GM19328 (cell line): ENCODE measurements around the gene ARID1A.

ENCODE experiments used
- ATAC-seq: cut with Tn5 transposase; IDR thresholded peaks from one replicate; pipeline ENCODE4 v1.9.1; 2021; ENCODE audit warnings: mild to moderate bottlenecking, moderate library complexity; ENCODE audit not compliant: unreplicated experiment

ARID1A gene

GRCh38 chr1:26758358-26758757 is 62.5 kb downstream of the ARID1A start:
- ATAC-seq, result no peak

DNA sequence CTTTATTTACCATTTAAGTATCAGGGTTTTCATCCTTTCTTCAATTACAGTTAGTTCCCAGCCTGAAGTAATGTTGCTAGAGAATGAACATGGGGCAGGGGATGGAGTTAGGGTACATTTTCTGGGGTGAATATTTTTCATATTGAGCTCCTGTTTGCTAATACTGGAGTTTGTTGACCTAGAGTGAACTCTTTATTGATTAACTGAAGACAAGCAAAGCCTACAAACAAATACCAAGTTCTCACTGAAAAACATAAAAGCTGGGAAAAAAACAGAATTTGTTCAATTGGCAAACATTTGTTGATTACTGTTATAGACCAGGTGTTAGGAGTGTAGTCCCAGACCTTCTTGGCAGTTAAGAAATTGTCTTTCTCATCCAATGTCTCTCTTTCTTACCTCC is 63.7 kb downstream of the ARID1A start:
- no peak for ATAC-seq

- ATAC-seq, result no peak
These were observed 65.4 kb downstream of the ARID1A start for GRCh38 chr1:26761217-26761616.

GRCh38 chr1:26767714-26768113 is 71.9 kb downstream of the ARID1A start:
- no peak for ATAC-seq

DNA sequence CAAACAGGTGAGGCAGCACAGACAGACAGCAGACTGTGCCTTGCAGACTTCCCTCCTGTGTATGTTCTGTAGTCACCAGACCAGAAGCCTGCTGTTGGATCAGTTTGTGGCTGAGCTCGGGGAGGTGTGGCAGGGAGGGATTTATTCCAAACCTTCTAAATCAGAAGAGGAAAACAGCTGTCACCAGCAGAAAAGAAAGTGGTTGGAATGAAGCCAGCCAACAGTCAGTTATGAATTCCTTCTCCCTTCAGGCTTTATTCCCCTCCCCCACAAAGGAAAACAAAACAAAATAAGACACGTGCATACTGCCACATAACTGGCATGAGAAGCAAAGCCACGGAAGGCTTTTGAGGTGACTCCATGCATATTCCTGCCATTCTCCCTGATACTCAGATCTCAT is 72.9 kb downstream of the ARID1A start:
- ATAC-seq, result no peak

GRCh38 chr1:26771285-26771642 is 75.4 kb downstream of the ARID1A start:
- ATAC-seq, result no peak

GRCh38 chr1:26771643-26772321 is 76.0 kb downstream of the ARID1A start:
- no peak for ATAC-seq

- no peak for ATAC-seq
These were observed 76.9 kb downstream of the ARID1A start for GRCh38 chr1:26772687-26773086.

- ATAC-seq, result no peak
These were observed 78.6 kb downstream of the ARID1A start for GRCh38 chr1:26774462-26774861.

GRCh38 chr1:26775666-26776065 is 79.9 kb downstream of the ARID1A start:
- no peak for ATAC-seq

- no peak for ATAC-seq
These were observed 83.4 kb downstream of the ARID1A start for GRCh38 chr1:26779098-26779668.

DNA sequence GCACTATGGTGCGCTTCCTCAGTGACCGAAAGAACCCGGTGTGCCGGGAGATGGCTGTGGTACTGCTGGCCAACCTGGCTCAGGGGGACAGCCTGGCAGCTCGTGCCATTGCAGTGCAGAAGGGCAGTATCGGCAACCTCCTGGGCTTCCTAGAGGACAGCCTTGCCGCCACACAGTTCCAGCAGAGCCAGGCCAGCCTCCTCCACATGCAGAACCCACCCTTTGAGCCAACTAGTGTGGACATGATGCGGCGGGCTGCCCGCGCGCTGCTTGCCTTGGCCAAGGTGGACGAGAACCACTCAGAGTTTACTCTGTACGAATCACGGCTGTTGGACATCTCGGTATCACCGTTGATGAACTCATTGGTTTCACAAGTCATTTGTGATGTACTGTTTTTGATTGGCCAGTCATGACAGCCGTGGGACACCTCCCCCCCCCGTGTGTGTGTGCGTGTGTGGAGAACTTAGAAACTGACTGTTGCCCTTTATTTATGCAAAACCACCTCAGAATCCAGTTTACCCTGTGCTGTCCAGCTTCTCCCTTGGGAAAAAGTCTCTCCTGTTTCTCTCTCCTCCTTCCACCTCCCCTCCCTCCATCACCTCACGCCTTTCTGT is 84.6 kb downstream of the ARID1A start:
- ATAC-seq, result no peak

DNA sequence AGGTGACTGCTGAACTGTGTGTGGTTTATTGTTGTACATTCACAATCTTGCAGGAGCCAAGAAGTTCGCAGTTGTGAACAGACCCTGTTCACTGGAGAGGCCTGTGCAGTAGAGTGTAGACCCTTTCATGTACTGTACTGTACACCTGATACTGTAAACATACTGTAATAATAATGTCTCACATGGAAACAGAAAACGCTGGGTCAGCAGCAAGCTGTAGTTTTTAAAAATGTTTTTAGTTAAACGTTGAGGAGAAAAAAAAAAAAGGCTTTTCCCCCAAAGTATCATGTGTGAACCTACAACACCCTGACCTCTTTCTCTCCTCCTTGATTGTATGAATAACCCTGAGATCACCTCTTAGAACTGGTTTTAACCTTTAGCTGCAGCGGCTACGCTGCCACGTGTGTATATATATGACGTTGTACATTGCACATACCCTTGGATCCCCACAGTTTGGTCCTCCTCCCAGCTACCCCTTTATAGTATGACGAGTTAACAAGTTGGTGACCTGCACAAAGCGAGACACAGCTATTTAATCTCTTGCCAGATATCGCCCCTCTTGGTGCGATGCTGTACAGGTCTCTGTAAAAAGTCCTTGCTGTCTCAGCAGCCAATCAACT is 85.5 kb downstream of the ARID1A start:
- no peak for ATAC-seq

- ATAC-seq, result no peak
These were observed 86.9 kb downstream of the ARID1A start for GRCh38 chr1:26782521-26783212.

DNA sequence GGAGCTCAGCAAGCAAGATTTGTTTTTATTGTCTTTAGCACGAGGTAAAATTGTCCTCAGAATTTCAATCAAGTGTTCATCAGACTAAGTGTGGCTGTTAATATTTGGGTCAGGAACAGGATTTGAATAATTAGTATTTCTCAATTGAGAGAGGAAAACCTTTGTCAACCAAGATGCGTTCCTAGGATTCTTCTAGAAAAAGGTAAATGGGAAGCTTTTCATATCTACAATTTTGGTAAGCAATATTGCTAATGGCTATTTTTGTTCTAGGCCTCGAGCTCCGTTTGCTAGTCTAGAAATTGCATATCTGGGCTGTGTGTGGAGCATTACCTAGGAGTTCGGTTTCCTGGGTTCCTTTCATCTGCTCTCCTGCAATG is 87.8 kb downstream of the ARID1A start:
- ATAC-seq, result no peak

DNA sequence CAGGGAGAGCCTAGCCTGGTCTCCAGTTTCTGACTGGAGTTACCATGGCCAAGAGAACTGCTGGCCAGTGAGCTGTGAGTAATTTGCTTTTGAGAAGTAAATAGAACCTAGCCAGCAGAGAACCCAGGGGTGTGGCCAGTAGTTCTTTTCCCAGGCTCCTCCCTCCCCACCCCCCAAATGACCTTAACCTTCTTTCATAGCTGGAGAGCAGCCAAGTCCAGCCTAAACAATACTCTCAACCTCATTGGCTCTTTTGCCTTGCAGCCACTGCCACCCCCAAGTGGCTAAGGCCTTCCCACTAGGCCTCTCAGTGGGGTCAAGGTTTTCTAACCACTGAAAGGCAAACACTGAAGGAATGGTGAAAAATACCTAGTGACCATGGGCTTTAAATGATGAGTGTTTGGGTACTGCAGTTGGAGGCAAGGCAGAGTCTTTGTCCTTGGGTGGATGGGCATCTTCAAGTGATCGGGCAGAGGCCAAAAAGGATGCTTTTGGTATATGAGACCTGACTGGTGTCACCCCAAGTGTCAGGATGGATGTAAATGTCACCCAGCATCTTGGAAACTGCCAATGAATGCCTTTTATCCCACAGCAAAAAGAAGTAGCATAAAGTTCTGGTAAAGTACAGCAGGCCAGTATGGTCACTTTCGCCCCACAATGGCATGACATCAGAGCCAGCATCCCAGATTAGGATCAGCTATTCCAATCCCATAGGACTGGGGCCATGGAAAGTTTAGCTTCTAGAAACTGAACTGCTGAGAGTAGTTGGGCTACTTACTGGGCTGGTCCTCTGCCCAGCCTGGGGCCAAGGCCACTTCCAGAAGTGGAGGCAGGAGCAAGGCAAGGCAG is 88.4 kb downstream of the ARID1A start:
- no peak for ATAC-seq

DNA sequence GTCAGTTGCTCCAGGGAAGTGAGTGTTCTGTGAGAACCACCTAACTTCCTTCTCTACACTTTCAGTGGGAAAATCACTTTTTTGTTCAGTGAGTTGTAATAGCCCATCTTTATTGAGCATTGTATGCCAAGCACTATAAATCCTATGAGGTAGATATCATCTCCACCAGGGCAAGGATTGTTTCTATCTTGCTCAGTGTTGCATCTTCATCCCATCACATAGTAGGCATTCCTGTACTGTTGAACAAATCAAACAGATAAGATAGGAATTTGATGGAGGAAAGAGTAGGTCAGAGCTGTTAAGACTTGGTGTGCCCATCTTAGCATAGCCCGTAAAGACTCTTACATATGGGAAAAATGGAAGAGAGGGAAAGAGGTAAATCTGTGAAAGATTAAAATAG is 89.1 kb downstream of the ARID1A start:
- no peak for ATAC-seq

DNA sequence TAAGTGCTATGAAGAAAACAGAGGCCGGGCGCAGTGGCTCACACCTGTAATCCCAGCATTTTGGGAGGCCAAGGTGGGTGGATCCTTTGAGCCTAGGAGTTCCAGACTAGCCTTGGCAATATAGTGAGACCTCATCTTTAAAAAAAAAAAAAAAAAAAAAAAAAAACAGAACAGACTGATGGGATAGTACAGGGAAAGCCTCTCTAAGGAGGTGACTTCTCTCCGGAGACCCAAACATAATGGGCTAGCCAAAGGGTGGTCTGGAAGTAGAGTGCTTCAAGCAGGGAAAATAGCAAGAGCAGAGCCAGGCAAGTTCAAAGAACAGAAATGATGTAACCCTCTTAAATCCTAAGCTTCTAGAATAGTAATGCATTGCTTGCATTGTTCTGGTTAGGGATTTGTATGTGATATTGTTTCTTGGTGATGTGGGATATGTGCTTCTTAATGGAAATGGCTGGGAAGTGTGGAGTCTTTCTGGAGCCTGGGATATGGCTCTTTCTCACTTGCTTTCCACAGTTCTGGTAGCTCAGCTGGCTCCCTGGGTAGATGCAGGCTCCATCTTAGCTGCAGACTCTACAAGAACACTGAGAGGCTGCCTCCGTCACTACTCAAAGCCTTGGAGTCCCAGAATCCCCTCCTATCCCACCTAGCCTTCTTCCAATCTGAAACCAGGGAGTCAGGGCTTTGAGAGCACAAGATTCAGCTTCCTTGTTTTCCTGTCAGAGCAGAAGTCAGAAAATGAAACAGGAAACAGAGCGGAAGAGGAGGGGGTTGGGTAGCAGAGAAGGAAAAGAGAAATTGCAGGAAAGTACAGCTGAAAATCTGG is 90.0 kb downstream of the ARID1A start:
- ATAC-seq, result no peak

DNA sequence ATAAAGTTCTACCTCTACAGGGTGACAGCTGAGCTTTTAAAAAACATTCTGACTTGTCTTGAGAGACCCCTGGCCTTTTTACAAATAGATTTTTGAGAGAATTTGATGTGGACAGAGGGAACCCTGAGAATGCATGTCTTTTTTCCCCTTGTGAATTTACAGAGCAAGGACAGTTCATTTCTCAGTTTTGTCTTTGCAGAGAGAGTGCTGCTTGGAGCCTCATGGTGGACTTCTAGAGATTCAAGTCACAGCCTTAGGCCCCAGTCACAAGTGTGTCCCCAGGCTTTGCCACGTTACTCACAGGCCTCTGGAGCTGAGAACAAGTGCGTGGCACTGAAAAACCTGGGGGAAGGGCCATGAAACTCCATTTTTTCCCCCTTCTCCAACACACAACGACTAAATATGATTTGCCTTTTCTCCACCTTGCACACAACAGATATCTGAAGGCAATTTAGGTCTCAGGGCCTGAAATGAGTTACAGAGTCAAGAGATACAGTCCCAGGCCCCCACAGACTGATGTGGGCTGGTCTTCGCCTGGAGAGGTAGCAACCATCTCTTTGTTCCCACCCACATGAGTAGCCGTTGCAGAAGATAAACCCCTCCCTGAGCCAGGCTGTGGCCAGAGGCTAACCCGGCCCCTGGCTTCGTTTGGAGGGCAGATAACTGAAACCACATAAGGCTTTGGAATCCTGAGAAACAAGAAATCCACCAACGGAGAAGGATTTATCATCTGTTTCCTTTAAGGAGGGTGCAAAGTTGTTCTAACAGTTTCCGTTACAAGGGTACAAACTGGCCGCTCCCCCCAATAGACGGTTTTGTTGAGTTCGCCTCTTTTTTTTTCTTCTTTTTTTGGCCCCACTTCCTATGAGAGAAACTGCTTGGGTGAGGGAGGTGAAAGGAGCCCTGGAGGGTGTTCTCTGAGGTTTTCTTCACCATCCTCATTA is 90.9 kb downstream of the ARID1A start:
- ATAC-seq, result no peak
